HL-60 (cell line): Measurements from ENCODE around the gene ADH7.

ENCODE experiments used
- GABPA ChIP-seq: IDR thresholded peaks from 2 replicates; pipeline ENCODE4 v1.6.1; 2012; ENCODE audit warnings: low read depth
- POLR2AphosphoS5 ChIP-seq: IDR thresholded peaks from 2 replicates; pipeline ENCODE4 v1.6.1; 2012; ENCODE audit warnings: low read depth
- REST ChIP-seq: IDR thresholded peaks from 2 replicates; pipeline ENCODE4 v1.6.1; 2012; ENCODE audit warnings: low read depth; ENCODE audit not compliant: insufficient replicate concordance
- SPI1 ChIP-seq: IDR thresholded peaks from 2 replicates; pipeline ENCODE4 v1.6.1; 2012; ENCODE audit warnings: low read depth, mild to moderate bottlenecking, borderline replicate concordance
- TF ChIP-seq, protein P1 (sequence below): IDR thresholded peaks from one replicate; pipeline ENCODE4 v1.5.1; 2011; ENCODE audit warnings: low read length, control low read depth, inconsistent platforms; ENCODE audit not compliant: insufficient read depth

DNA sequence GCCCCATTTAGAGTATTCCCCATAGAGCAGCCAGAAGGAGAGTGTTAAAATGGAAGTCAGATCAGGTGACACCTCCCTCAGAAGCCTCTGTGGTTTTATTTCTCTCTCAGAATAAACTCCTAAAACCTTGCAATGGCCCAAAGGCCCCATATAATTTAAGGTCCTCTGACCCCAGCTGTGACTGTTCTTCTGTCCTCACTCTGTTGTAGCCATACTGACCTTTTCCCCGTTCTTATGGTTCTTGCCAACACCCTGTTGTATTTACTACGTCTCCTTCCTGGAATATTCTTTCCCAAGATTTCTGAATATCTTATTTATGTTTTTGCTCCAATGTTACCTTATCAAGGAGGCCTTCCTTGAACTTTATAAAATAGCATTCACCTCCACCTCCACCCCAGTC is 18.0 kb downstream of the ADH7 start:
- TF ChIP-seq, protein P1, sequence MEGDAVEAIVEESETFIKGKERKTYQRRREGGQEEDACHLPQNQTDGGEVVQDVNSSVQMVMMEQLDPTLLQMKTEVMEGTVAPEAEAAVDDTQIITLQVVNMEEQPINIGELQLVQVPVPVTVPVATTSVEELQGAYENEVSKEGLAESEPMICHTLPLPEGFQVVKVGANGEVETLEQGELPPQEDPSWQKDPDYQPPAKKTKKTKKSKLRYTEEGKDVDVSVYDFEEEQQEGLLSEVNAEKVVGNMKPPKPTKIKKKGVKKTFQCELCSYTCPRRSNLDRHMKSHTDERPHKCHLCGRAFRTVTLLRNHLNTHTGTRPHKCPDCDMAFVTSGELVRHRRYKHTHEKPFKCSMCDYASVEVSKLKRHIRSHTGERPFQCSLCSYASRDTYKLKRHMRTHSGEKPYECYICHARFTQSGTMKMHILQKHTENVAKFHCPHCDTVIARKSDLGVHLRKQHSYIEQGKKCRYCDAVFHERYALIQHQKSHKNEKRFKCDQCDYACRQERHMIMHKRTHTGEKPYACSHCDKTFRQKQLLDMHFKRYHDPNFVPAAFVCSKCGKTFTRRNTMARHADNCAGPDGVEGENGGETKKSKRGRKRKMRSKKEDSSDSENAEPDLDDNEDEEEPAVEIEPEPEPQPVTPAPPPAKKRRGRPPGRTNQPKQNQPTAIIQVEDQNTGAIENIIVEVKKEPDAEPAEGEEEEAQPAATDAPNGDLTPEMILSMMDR: no peak
- TF ChIP-seq REST (no peak), POLR2AphosphoS5 (no peak), GABPA (no peak), SPI1 (no peak)
